GM12878 (cell line): ENCODE data around the gene FALEC. TPM values are rescaled to one million over a fixed set of nuclear protein-coding genes. Genes with fewer than 3 reads are reported as not detected.
A peak's percentile ranks its signal among the peaks of the same experiment; 100 is the strongest.

Source experiments
- CBFB ChIP-seq: IDR thresholded peaks from 2 replicates; pipeline ENCODE4 v1.6.1; 2016; ENCODE audit warnings: antibody characterized with exemption, low read depth
- CHD1 ChIP-seq: IDR thresholded peaks from 2 replicates; pipeline ENCODE4 v1.6.1; 2012; ENCODE audit warnings: low read depth, low read length, improper control_type of control experiment
- CHD2 ChIP-seq: IDR thresholded peaks from 2 replicates; pipeline ENCODE4 v1.6.1; 2011; ENCODE audit warnings: low read depth, low read length, improper control_type of control experiment, borderline replicate concordance
- DPF2 ChIP-seq: fragments of 450-650 bp; IDR thresholded peaks from 2 replicates; pipeline ENCODE4 v1.6.1; 2017; ENCODE audit warnings: mild to moderate bottlenecking
- FOXK2 ChIP-seq: fragments of 450-650 bp; IDR thresholded peaks from 2 replicates; pipeline ENCODE4 v1.6.1; 2017; ENCODE audit warnings: mild to moderate bottlenecking, moderate library complexity
- GATAD2B ChIP-seq: fragments of 450-650 bp; conservative IDR thresholded peaks from 2 replicates; pipeline ENCODE4 v1.6.1; 2017; ENCODE audit warnings: low read depth, mild to moderate bottlenecking, moderate library complexity
- HDAC6 ChIP-seq: fragments of 200-600 bp; sonication (generic); IDR thresholded peaks from one replicate; pipeline ENCODE4 v1.8.0; 2017; ENCODE audit warnings: antibody characterized with exemption; ENCODE audit not compliant: unreplicated experiment
- MEF2B ChIP-seq: fragments of 450-650 bp; IDR thresholded peaks from 2 replicates; pipeline ENCODE4 v1.6.1; 2018; ENCODE audit warnings: mild to moderate bottlenecking, moderate library complexity; ENCODE audit not compliant: partially characterized antibody, poor library complexity, severe bottlenecking
- MTA2 ChIP-seq: fragments of 450-650 bp; IDR thresholded peaks from 2 replicates; pipeline ENCODE4 v1.6.1; 2016; ENCODE audit warnings: low read depth, mild to moderate bottlenecking, moderate library complexity
- NRF1 ChIP-seq: conservative IDR thresholded peaks from 2 replicates; pipeline ENCODE4 v1.6.1; 2011; ENCODE audit warnings: mild to moderate bottlenecking, low read depth, low read length, improper control_type of control experiment
- RB1 ChIP-seq: fragments of 450-650 bp; formaldehyde crosslinking; IDR thresholded peaks from 2 replicates; pipeline ENCODE4 v1.6.1; 2017; ENCODE audit warnings: mild to moderate bottlenecking, borderline replicate concordance
- SMAD1 ChIP-seq: fragments of 450-650 bp; IDR thresholded peaks from 2 replicates; pipeline ENCODE4 v1.6.1; 2018; ENCODE audit warnings: mild to moderate bottlenecking, low read depth; ENCODE audit not compliant: partially characterized antibody
- STAT3 ChIP-seq: IDR thresholded peaks from 2 replicates; pipeline ENCODE4 v1.6.1; 2011; ENCODE audit warnings: low read depth, low read length, improper control_type of control experiment
- TBL1XR1 ChIP-seq: IDR thresholded peaks from 2 replicates; pipeline ENCODE4 v1.6.1; 2012; ENCODE audit warnings: low read depth, low read length, improper control_type of control experiment
- polyA plus RNA-seq, 11 experiments: library from polyadenylated mRNA; depleted of rRNA in 4 of 11; unstranded in 6 of 11; stranded (reverse) in 5 of 11; fragments of >200 nt; fragmentation: Nextera tagmentation in 4 of 11; fragmentation: Illumina TruSeq in 1 of 11; extraction: Ambion mirVana in 4 of 11; extraction: Trizol in 1 of 11; gene quantifications; 1 replicate in 1 of 11; 2 replicates in 10 of 11; pipeline versions ENCODE4 v1.2.1 to v1.2.3, GENCODE V29; 2011 to 2016; ENCODE audit warnings: inconsistent platforms in 2 of 11, missing spikeins in 2 of 11, low read depth in 1 of 11
- total RNA-seq, 4 experiments: library from RNA; depleted of rRNA in 3 of 4; stranded (reverse); fragments of >200 nt in 3 of 4; fragmentation: Illumina TruSeq in 1 of 4; extraction: Trizol in 1 of 4; gene quantifications; 2 replicates each; pipeline versions ENCODE4 v1.2.1 to v1.2.3, GENCODE V29; 2013 to 2021
- TF ChIP-seq, protein P1 (sequence below): fragments of 450-650 bp; IDR thresholded peaks from 2 replicates; pipeline ENCODE4 v1.6.1; 2016; ENCODE audit warnings: mild to moderate bottlenecking, moderate library complexity, borderline replicate concordance
- TF ChIP-seq, protein P2 (sequence below): fragments of 450-650 bp; conservative IDR thresholded peaks from 2 replicates; pipeline ENCODE4 v1.6.1; 2017; ENCODE audit warnings: mild to moderate bottlenecking, moderate library complexity
- TF ChIP-seq, protein P3 (sequence below): fragments of 450-650 bp; IDR thresholded peaks from 2 replicates; pipeline ENCODE4 v1.6.1; 2016; ENCODE audit warnings: mild to moderate bottlenecking
- TF ChIP-seq, protein P4 (sequence below): fragments of 450-650 bp; IDR thresholded peaks from 2 replicates; pipeline ENCODE4 v1.6.1; 2017; ENCODE audit warnings: mild to moderate bottlenecking, moderate library complexity

FALEC gene
- total and polyA plus RNA-seq, 10 of the 15 experiments (the other 5 are each of a cell fraction or from before 2014, with no cell fraction given), result 0.21 to 0.71 (median 0.32) TPM; not detected in 3

DNA sequence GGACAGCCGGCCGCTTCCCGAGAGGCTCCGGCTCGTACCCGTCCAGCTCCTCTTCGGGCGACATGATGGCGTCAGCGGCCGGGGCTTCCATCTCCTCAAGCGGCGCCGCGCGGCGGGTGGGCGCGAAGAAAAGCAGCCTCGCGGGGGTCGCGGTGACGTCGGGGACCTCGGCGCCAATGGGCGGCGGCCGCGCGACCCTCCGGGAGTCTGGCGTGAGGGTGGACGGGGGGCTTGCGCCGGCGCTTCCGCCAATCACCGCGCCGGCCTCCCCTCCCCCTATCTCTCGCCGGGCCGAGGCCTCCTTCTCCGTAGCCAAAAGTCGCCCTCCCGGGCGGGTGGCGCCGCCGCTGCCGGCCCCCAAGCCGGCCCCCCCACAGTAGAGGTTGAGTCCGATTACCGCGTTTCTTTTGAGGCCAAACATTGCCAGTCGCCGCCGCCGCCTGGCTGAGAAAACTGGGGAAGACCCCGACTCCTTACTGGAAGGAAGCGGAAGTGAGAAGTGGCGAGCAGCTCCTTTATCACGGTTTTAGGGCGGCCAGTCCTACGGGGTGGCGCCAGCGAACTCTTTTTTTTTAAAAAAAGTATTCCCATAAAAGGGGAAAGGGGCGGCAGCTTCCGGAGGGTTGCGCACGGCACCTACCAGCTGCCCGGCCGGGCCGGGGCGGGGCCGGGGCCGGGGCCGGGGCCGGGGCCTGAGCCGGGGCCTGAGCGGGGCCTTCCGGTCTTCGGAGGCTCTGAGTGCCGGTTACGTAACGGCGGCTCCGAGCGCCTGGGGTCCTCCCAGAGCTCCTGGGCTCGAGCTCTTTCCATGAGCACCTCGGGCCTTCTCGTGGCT lies 63.8 kb downstream of the FALEC start, which contains the start of gene MCL1 (continued):
- TF ChIP-seq, protein P1, sequence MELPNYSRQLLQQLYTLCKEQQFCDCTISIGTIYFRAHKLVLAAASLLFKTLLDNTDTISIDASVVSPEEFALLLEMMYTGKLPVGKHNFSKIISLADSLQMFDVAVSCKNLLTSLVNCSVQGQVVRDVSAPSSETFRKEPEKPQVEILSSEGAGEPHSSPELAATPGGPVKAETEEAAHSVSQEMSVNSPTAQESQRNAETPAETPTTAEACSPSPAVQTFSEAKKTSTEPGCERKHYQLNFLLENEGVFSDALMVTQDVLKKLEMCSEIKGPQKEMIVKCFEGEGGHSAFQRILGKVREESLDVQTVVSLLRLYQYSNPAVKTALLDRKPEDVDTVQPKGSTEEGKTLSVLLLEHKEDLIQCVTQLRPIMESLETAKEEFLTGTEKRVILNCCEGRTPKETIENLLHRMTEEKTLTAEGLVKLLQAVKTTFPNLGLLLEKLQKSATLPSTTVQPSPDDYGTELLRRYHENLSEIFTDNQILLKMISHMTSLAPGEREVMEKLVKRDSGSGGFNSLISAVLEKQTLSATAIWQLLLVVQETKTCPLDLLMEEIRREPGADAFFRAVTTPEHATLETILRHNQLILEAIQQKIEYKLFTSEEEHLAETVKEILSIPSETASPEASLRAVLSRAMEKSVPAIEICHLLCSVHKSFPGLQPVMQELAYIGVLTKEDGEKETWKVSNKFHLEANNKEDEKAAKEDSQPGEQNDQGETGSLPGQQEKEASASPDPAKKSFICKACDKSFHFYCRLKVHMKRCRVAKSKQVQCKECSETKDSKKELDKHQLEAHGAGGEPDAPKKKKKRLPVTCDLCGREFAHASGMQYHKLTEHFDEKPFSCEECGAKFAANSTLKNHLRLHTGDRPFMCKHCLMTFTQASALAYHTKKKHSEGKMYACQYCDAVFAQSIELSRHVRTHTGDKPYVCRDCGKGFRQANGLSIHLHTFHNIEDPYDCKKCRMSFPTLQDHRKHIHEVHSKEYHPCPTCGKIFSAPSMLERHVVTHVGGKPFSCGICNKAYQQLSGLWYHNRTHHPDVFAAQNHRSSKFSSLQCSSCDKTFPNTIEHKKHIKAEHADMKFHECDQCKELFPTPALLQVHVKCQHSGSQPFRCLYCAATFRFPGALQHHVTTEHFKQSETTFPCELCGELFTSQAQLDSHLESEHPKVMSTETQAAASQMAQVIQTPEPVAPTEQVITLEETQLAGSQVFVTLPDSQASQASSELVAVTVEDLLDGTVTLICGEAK, result peak; percentile 63; the same call in 1 of the 2 replicates
- TF ChIP-seq STAT3 (no peak), MEF2B (no peak), DPF2 (peak; percentile 76), NRF1 (0 out of 2 replicates have a peak, but pooled peaks have one; percentile 9), RB1 (0 out of 2 replicates have a peak, but pooled peaks have one; percentile 51), CBFB (peak; percentile 91), TBL1XR1 (peak; percentile 85), SMAD1 (peak; percentile 92), FOXK2 (no peak), GATAD2B (peak; percentile 95), HDAC6 (peak; percentile 37), MTA2 (no peak), CHD2 (peak; percentile 62), CHD1 (peak; percentile 84; the same call in 1 of the 2 replicates)
- TF ChIP-seq, protein P2, sequence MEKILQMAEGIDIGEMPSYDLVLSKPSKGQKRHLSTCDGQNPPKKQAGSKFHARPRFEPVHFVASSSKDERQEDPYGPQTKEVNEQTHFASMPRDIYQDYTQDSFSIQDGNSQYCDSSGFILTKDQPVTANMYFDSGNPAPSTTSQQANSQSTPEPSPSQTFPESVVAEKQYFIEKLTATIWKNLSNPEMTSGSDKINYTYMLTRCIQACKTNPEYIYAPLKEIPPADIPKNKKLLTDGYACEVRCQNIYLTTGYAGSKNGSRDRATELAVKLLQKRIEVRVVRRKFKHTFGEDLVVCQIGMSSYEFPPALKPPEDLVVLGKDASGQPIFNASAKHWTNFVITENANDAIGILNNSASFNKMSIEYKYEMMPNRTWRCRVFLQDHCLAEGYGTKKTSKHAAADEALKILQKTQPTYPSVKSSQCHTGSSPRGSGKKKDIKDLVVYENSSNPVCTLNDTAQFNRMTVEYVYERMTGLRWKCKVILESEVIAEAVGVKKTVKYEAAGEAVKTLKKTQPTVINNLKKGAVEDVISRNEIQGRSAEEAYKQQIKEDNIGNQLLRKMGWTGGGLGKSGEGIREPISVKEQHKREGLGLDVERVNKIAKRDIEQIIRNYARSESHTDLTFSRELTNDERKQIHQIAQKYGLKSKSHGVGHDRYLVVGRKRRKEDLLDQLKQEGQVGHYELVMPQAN, result peak; percentile 69
- TF ChIP-seq, protein P3, sequence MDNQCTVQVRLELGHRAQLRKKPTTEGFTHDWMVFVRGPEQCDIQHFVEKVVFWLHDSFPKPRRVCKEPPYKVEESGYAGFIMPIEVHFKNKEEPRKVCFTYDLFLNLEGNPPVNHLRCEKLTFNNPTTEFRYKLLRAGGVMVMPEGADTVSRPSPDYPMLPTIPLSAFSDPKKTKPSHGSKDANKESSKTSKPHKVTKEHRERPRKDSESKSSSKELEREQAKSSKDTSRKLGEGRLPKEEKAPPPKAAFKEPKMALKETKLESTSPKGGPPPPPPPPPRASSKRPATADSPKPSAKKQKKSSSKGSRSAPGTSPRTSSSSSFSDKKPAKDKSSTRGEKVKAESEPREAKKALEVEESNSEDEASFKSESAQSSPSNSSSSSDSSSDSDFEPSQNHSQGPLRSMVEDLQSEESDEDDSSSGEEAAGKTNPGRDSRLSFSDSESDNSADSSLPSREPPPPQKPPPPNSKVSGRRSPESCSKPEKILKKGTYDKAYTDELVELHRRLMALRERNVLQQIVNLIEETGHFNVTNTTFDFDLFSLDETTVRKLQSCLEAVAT, result peak; percentile 77
- TF ChIP-seq, protein P4, sequence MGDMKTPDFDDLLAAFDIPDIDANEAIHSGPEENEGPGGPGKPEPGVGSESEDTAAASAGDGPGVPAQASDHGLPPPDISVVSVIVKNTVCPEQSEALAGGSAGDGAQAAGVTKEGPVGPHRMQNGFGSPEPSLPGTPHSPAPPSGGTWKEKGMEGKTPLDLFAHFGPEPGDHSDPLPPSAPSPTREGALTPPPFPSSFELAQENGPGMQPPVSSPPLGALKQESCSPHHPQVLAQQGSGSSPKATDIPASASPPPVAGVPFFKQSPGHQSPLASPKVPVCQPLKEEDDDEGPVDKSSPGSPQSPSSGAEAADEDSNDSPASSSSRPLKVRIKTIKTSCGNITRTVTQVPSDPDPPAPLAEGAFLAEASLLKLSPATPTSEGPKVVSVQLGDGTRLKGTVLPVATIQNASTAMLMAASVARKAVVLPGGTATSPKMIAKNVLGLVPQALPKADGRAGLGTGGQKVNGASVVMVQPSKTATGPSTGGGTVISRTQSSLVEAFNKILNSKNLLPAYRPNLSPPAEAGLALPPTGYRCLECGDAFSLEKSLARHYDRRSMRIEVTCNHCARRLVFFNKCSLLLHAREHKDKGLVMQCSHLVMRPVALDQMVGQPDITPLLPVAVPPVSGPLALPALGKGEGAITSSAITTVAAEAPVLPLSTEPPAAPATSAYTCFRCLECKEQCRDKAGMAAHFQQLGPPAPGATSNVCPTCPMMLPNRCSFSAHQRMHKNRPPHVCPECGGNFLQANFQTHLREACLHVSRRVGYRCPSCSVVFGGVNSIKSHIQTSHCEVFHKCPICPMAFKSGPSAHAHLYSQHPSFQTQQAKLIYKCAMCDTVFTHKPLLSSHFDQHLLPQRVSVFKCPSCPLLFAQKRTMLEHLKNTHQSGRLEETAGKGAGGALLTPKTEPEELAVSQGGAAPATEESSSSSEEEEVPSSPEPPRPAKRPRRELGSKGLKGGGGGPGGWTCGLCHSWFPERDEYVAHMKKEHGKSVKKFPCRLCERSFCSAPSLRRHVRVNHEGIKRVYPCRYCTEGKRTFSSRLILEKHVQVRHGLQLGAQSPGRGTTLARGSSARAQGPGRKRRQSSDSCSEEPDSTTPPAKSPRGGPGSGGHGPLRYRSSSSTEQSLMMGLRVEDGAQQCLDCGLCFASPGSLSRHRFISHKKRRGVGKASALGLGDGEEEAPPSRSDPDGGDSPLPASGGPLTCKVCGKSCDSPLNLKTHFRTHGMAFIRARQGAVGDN, result peak; percentile 91; the same call in 1 of the 2 replicates
